ENCODE results near the gene ZFP69B.
"Not testable (repeated sequence)": the region's sequence is repeated elsewhere in the genome, so short reads cannot be mapped to it uniquely, and the experiment has no call there.

The ZFP69B gene

GRCh38 chr1:40435876-40436275, 14.4 kb upstream of the ZFP69B start:
- DNase-seq (ENCODE audit: low read depth in 2 of 2) = no peak

- DNase-seq (ENCODE audit: low read depth in 2 of 2) = no peak
Measured at GRCh38 chr1:40438391-40439015, 11.8 kb upstream of the ZFP69B start.

- no peak for DNase-seq (ENCODE audit: low read depth in 2 of 2)
Measured at GRCh38 chr1:40439247-40439646, 11.0 kb upstream of the ZFP69B start.

- peak; percentile 85 to 89 for DNase-seq (ENCODE audit: low read depth in 2 of 2)
Measured at GRCh38 chr1:40450495-40451237, 390 bp downstream of the ZFP69B start.

GRCh38 chr1:40451238-40451585, 936 bp downstream of the ZFP69B start:
- no peak for DNase-seq (ENCODE audit: low read depth in 2 of 2)

GRCh38 chr1:40454873-40455272, 4.6 kb downstream of the ZFP69B start:
- DNase-seq (ENCODE audit: low read depth in 2 of 2) = no peak

GRCh38 chr1:40462956-40463590, 12.8 kb downstream of the ZFP69B start:
- no peak for DNase-seq (ENCODE audit: low read depth in 2 of 2)

GRCh38 chr1:40469327-40469726, 19.1 kb downstream of the ZFP69B start:
- no peak for DNase-seq (ENCODE audit: low read depth in 2 of 2)

GRCh38 chr1:40475268-40475667, 25.0 kb downstream of the ZFP69B start:
- no peak for DNase-seq (ENCODE audit: low read depth in 2 of 2)

GRCh38 chr1:40476924-40477677, 26.8 kb downstream of the ZFP69B start, which contains the start of gene ZFP69:
Gene ZFP69, plus strand, starts transcription at chr1:40477290. Its CDS starts 2,072 bp downstream, at chr1:40479362.
- DNase-seq (ENCODE audit: low read depth in 2 of 2) = peak; percentile 42 to 72

GRCh38 chr1:40477678-40478053, 27.4 kb downstream of the ZFP69B start:
- DNase-seq (ENCODE audit: low read depth in 2 of 2) = peak; percentile 7 to 25

- no peak for DNase-seq (ENCODE audit: low read depth in 2 of 2)
Measured at GRCh38 chr1:40478276-40478675, 28.0 kb downstream of the ZFP69B start.

- no peak for DNase-seq (ENCODE audit: low read depth in 2 of 2)
Measured at GRCh38 chr1:40479156-40479555, 28.9 kb downstream of the ZFP69B start.

- DNase-seq (ENCODE audit: low read depth in 2 of 2) = no peak
Measured at GRCh38 chr1:40495315-40495903, 45.1 kb downstream of the ZFP69B start.

- not testable (repeated sequence) for DNase-seq (ENCODE audit: low read depth in 2 of 2)
Measured at GRCh38 chr1:40502651-40503050, 52.4 kb downstream of the ZFP69B start.

- no peak for DNase-seq (ENCODE audit: low read depth in 2 of 2)
Measured at GRCh38 chr1:40507973-40508372, 57.7 kb downstream of the ZFP69B start.

- DNase-seq (ENCODE audit: low read depth in 2 of 2) = peak; percentile 72 to 82
Measured at GRCh38 chr1:40508375-40509341, 58.4 kb downstream of the ZFP69B start, which contains the start of gene EXO5. Gene EXO5, plus strand, starts transcription at chr1:40508767. Its CDS starts 5,778 bp downstream, at chr1:40514545.
